MM.1S (cell line): ENCODE measurements around the gene BROX.

Experiments used
- EZH2 ChIP-seq: fragments of 300-600 bp; sonication (generic); optimal IDR thresholded peaks from 2 replicates; pipeline ENCODE3; 2017; ENCODE audit warnings: low read depth, mild to moderate bottlenecking, antibody characterized with exemption, low read length, mixed read lengths
- TF ChIP-seq, protein P1 (sequence below): fragments of 300-600 bp; sonication (generic); IDR thresholded peaks from 2 replicates; pipeline ENCODE4 v1.5.1; 2016; ENCODE audit warnings: antibody characterized with exemption, low read length, mixed read lengths

DNA sequence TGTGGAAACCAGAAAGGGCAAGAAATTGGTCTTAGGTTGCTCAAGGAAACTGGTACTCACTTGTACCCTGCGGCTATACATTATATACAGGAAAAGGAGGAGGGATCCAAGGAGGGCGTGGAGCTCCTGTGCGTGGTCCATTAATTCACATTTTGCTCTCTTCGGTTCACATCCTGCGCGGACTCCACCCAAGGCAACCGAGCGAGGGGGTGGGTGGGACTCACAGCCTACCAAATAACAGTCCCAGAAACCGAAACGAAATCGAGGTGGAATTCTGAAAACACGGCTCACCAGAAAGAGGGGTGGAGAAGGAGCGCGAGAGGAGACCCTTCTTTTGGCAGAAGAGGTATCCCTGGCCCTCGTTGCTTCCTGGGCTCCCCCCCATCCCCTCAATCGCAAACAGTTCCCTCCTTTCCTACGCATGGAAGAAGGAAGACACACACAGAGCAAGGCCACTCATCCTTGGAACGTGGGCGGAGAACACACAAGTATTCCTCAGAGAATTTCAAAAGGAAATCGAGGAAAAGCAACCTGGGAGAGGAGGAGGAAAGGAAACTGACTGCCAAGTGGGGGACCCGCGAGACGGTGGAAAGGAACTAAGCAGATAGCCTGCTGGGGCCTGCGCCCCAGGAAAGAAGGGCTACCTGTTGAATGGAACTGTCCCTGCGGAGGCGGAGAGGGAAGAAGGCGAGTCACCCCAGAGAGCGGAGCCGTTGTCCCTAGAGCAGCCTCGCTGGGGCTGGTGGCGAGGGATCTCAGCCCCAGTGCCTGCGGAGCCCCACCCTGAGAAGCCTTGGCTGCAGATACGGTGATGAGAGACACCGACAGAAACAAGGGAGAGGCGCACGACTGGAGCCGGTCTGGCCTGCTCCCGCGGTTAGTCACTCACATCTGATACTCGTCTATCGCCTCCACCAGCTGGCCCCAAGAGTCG, 778 bp upstream of the BROX start:
- TF ChIP-seq EZH2, result no peak
- TF ChIP-seq, protein P1, sequence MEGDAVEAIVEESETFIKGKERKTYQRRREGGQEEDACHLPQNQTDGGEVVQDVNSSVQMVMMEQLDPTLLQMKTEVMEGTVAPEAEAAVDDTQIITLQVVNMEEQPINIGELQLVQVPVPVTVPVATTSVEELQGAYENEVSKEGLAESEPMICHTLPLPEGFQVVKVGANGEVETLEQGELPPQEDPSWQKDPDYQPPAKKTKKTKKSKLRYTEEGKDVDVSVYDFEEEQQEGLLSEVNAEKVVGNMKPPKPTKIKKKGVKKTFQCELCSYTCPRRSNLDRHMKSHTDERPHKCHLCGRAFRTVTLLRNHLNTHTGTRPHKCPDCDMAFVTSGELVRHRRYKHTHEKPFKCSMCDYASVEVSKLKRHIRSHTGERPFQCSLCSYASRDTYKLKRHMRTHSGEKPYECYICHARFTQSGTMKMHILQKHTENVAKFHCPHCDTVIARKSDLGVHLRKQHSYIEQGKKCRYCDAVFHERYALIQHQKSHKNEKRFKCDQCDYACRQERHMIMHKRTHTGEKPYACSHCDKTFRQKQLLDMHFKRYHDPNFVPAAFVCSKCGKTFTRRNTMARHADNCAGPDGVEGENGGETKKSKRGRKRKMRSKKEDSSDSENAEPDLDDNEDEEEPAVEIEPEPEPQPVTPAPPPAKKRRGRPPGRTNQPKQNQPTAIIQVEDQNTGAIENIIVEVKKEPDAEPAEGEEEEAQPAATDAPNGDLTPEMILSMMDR, result no peak
